Neural progenitor cell (in vitro differentiated cells): ENCODE measurements around the gene TIMP4. TPM values are rescaled to one million over a fixed set of nuclear protein-coding genes. Genes with fewer than 3 reads are reported as not detected.

Experiments used
- DNase-seq: peaks from one replicate; pipeline ENCODE4 v3.0.0-alpha.2; 2016; ENCODE audit warnings: low spot score
- H2AFZ ChIP-seq: fragments of 200-600 bp; sonication (generic); replicated peaks from 2 replicates; pipeline ENCODE4 v1.6.1; 2016; ENCODE audit warnings: antibody characterized with exemption
- H3F3A ChIP-seq: fragments of 200-600 bp; sonication (generic); 2 replicates; pipeline ENCODE4 v1.6.1; 2016; ENCODE audit warnings: antibody characterized with exemption, low read depth
- H3K27ac ChIP-seq: fragments of 200-600 bp; sonication (generic); 2 replicates; pipeline ENCODE4 v1.5.1; 2016; ENCODE audit warnings: mild to moderate bottlenecking
- H3K27me3 ChIP-seq: fragments of 200-600 bp; sonication (generic); 2 replicates; pipeline ENCODE4 v1.6.1; 2016; ENCODE audit warnings: mild to moderate bottlenecking, moderate library complexity
- H3K36me3 ChIP-seq: fragments of 200-600 bp; sonication (generic); 2 replicates; pipeline ENCODE4 v1.5.1; 2016
- H3K4me1 ChIP-seq: fragments of 200-600 bp; sonication (generic); 2 replicates; pipeline ENCODE4 v1.6.1; 2016; ENCODE audit warnings: mixed run types
- H3K4me2 ChIP-seq: fragments of 200-600 bp; sonication (generic); 2 replicates; pipeline ENCODE4 v1.6.1; 2016
- H3K4me3 ChIP-seq: fragments of 200-600 bp; sonication (generic); 2 replicates; pipeline ENCODE4 v1.5.1; 2016
- H3K79me2 ChIP-seq: fragments of 200-600 bp; sonication (generic); 2 replicates; pipeline ENCODE4 v1.6.1; 2016; ENCODE audit warnings: low read depth
- H3K9ac ChIP-seq: fragments of 200-600 bp; sonication (generic); 2 replicates; pipeline ENCODE4 v1.6.1; 2016
- H3K9me3 ChIP-seq: fragments of 200-600 bp; sonication (generic); 2 replicates; pipeline ENCODE4 v1.5.1; 2016; ENCODE audit warnings: low read depth
- H4K20me1 ChIP-seq: fragments of 200-600 bp; sonication (generic); 2 replicates; pipeline ENCODE4 v1.6.1; 2016; ENCODE audit warnings: low read depth
- H3K27ac Mint-ChIP-seq: 3 replicates; pipeline ENCODE4 v1.8.0; 2021; ENCODE audit warnings: mixed read lengths
- H3K27me3 Mint-ChIP-seq: 2 replicates; pipeline ENCODE4 v1.8.0; 2022; ENCODE audit warnings: low read depth, mild to moderate bottlenecking, inconsistent platforms, moderate library complexity, mixed read lengths; ENCODE audit not compliant: insufficient read depth
- H3K36me3 Mint-ChIP-seq: 3 replicates; pipeline ENCODE4 v1.8.0; 2021; ENCODE audit warnings: mixed read lengths
- H3K4me1 Mint-ChIP-seq: 3 replicates; pipeline ENCODE4 v1.8.0; 2021; ENCODE audit warnings: mixed read lengths
- H3K4me3 Mint-ChIP-seq: 3 replicates; pipeline ENCODE4 v1.8.0; 2021; ENCODE audit warnings: mild to moderate bottlenecking, moderate library complexity, mixed read lengths
- H3K9me3 Mint-ChIP-seq: 3 replicates; pipeline ENCODE4 v1.8.0; 2020; ENCODE audit warnings: mixed read lengths
- EZH2 ChIP-seq: fragments of 200-600 bp; sonication (generic); IDR thresholded peaks from 2 replicates; pipeline ENCODE4 v1.6.1; 2017; ENCODE audit warnings: antibody characterized with exemption, mild to moderate bottlenecking, moderate library complexity
- EZH2phosphoT487 ChIP-seq: fragments of 200-600 bp; sonication (generic); IDR thresholded peaks from 2 replicates; pipeline ENCODE4 v1.6.1; 2017; ENCODE audit warnings: antibody characterized with exemption
- total RNA-seq: library from RNA; depleted of rRNA; stranded (reverse); fragments of >200 nt; gene quantifications from 2 replicates; pipeline ENCODE4 v1.2.3, GENCODE V29; 2015; ENCODE audit warnings: low replicate concordance
- TF ChIP-seq, protein P1 (sequence below): fragments of 200-600 bp; sonication (generic); IDR thresholded peaks from 2 replicates; pipeline ENCODE4 v1.5.1; 2017; ENCODE audit warnings: antibody characterized with exemption, mild to moderate bottlenecking

Gene TIMP4
- total RNA-seq, 1 donor from 2014 or later = 0.07 TPM

- H3K4me3 ChIP-seq = no peak overlapping the region
- H3K27ac Mint-ChIP-seq = no peak overlapping the region
- H3K27me3 Mint-ChIP-seq = peaks cover 4% of the 10 kb centered on the region
- H3K36me3 Mint-ChIP-seq = no peaks in the 10 kb centered on the region
- H3K4me3 Mint-ChIP-seq = no peak overlapping the region
- no peaks in the 10 kb centered on the region for H3K27me3 ChIP-seq
- H3K4me1 ChIP-seq = no peaks in the 10 kb centered on the region
- no peaks in the 10 kb centered on the region for H3K36me3 ChIP-seq
- H2AFZ ChIP-seq = no peak overlapping the region
- H3K9me3 Mint-ChIP-seq = no peaks in the 10 kb centered on the region
- H3K4me2 ChIP-seq = no peak overlapping the region
- no peaks in the 10 kb centered on the region for H4K20me1 ChIP-seq
- TF ChIP-seq, protein P1, sequence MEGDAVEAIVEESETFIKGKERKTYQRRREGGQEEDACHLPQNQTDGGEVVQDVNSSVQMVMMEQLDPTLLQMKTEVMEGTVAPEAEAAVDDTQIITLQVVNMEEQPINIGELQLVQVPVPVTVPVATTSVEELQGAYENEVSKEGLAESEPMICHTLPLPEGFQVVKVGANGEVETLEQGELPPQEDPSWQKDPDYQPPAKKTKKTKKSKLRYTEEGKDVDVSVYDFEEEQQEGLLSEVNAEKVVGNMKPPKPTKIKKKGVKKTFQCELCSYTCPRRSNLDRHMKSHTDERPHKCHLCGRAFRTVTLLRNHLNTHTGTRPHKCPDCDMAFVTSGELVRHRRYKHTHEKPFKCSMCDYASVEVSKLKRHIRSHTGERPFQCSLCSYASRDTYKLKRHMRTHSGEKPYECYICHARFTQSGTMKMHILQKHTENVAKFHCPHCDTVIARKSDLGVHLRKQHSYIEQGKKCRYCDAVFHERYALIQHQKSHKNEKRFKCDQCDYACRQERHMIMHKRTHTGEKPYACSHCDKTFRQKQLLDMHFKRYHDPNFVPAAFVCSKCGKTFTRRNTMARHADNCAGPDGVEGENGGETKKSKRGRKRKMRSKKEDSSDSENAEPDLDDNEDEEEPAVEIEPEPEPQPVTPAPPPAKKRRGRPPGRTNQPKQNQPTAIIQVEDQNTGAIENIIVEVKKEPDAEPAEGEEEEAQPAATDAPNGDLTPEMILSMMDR = no peak
- no peak for TF ChIP-seq EZH2
- no peak for TF ChIP-seq EZH2phosphoT487
- H3F3A ChIP-seq = no peaks in the 10 kb centered on the region
- H3K79me2 ChIP-seq = no peaks in the 10 kb centered on the region
- H3K4me1 Mint-ChIP-seq = peaks cover 3% of the 10 kb centered on the region
- H3K9me3 ChIP-seq = no peaks in the 10 kb centered on the region
- H3K27ac ChIP-seq = no peak overlapping the region
- no peak overlapping the region for H3K9ac ChIP-seq
- DNase-seq = no peak
Measured at GRCh38 chr3:12149029-12149428, 9.7 kb downstream of the TIMP4 start.

- H3K36me3 ChIP-seq = no peaks in the 10 kb centered on the region
- H3K9ac ChIP-seq = no peak overlapping the region
- TF ChIP-seq EZH2phosphoT487 (no peak), EZH2 (no peak)
- TF ChIP-seq, protein P1 = no peak
- no peaks in the 10 kb centered on the region for H3F3A ChIP-seq
- H3K36me3 Mint-ChIP-seq = no peaks in the 10 kb centered on the region
- no peak overlapping the region for H3K4me3 ChIP-seq
- H3K27me3 Mint-ChIP-seq = peaks cover 6% of the 10 kb centered on the region
- H3K27ac ChIP-seq = no peak overlapping the region
- no peaks in the 10 kb centered on the region for H3K79me2 ChIP-seq
- H4K20me1 ChIP-seq = no peaks in the 10 kb centered on the region
- DNase-seq = no peak
- no peak overlapping the region for H2AFZ ChIP-seq
- no peaks in the 10 kb centered on the region for H3K9me3 ChIP-seq
- H3K9me3 Mint-ChIP-seq = no peaks in the 10 kb centered on the region
- peak overlapping the region; percentile 45 for H3K27ac Mint-ChIP-seq
- H3K4me1 Mint-ChIP-seq = peaks cover 3% of the 10 kb centered on the region
- H3K4me2 ChIP-seq = no peak overlapping the region
- no peaks in the 10 kb centered on the region for H3K27me3 ChIP-seq
- no peak overlapping the region for H3K4me3 Mint-ChIP-seq
- H3K4me1 ChIP-seq = no peaks in the 10 kb centered on the region
Measured at GRCh38 chr3:12148183-12148940, 10.3 kb downstream of the TIMP4 start.

DNA sequence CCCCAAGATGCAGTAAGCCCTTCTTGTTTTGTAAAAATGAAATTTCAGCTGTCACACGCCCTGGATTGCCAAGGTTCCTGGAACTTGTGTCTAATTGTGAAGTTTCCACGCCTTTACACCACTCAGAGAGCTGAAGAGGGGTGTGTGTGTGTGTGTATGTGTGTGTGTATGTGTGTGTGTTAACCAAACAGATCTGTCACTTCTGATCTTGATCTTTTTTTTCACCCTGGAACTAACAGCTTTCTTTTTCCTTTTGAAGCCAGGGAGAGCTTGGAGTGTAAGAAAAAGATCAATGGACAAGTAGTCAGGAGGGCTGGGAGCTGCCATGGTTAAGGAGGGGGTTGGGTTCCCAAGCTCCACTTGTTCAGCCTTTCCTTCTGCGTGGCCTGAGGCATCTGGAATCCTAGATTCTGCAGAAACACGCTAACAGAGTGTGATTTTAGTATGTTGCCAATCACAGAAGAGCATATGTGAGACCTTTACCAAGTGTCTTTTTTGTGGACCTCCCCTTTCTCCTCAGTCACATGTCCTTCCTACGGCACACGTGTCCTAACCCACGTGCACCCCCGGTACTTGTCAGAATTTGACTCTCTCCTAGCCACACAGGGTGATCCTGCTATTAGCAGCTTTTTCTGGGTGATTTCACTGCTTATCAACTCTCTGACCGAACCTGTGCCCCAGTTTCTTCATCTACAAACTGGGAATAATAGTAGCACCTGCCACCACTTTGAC, 11.5 kb downstream of the TIMP4 start:
- Mint-ChIP-seq H3K4me3 (no peak overlapping the region), H3K36me3 (no peaks in the 10 kb centered on the region), H3K27me3 (peaks cover 6% of the 10 kb centered on the region), H3K27ac (no peak overlapping the region), H3K9me3 (no peaks in the 10 kb centered on the region), H3K4me1 (peaks cover 3% of the 10 kb centered on the region)
- H3K27me3 ChIP-seq = no peaks in the 10 kb centered on the region
- H3K4me3 ChIP-seq = no peak overlapping the region
- no peak overlapping the region for H3K4me2 ChIP-seq
- TF ChIP-seq EZH2phosphoT487 = no peak
- TF ChIP-seq, protein P1 = no peak
- no peak for TF ChIP-seq EZH2
- no peak overlapping the region for H2AFZ ChIP-seq
- peaks cover 4% of the 10 kb centered on the region for H3K4me1 ChIP-seq
- H3K27ac ChIP-seq = no peak overlapping the region
- no peak for DNase-seq
- no peaks in the 10 kb centered on the region for H3K36me3 ChIP-seq
- H3K9me3 ChIP-seq = no peaks in the 10 kb centered on the region
- H4K20me1 ChIP-seq = no peaks in the 10 kb centered on the region
- H3K79me2 ChIP-seq = no peaks in the 10 kb centered on the region
- no peak overlapping the region for H3K9ac ChIP-seq
- H3F3A ChIP-seq = no peaks in the 10 kb centered on the region
